ENCODE data around the gene MAP7D3. TPM values are rescaled to one million over a fixed set of nuclear protein-coding genes. Genes with fewer than 3 reads are reported as not detected.

Gene MAP7D3
- polyA plus RNA-seq, result 7.0 and 11.5 TPM in 2 replicates

GRCh38 chrX:136251041-136251991, at the start of gene MAP7D3:
Gene MAP7D3, minus strand, starts transcription at chrX:136251400. Its CDS starts 42 bp downstream, at chrX:136251358.

GRCh38 chrX:136300721-136301120, 49.5 kb upstream of the MAP7D3 start, which contains the start of gene ADGRG4:
Gene ADGRG4, plus strand, starts transcription at chrX:136300963. Its CDS starts 7,815 bp downstream, at chrX:136308778.

Other genes starting within 250 kb of the MAP7D3 start
- 90.3 and 91.8 TPM in 2 replicates for gene FHL1, start 103.9 kb downstream of the MAP7D3 start, polyA plus RNA-seq
- not detected in 2 replicates for gene ADGRG4, start 49.6 kb upstream of the MAP7D3 start, polyA plus RNA-seq
- gene BRS3, start 236.5 kb upstream of the MAP7D3 start, polyA plus RNA-seq, result not detected in 2 replicates
- gene HTATSF1, start 246.2 kb upstream of the MAP7D3 start, polyA plus RNA-seq, result 56.2 and 59.9 TPM in 2 replicates

Measured in Purkinje cell (primary cell).